ENCODE data around the gene ERN1.

The ERN1 gene

DNA sequence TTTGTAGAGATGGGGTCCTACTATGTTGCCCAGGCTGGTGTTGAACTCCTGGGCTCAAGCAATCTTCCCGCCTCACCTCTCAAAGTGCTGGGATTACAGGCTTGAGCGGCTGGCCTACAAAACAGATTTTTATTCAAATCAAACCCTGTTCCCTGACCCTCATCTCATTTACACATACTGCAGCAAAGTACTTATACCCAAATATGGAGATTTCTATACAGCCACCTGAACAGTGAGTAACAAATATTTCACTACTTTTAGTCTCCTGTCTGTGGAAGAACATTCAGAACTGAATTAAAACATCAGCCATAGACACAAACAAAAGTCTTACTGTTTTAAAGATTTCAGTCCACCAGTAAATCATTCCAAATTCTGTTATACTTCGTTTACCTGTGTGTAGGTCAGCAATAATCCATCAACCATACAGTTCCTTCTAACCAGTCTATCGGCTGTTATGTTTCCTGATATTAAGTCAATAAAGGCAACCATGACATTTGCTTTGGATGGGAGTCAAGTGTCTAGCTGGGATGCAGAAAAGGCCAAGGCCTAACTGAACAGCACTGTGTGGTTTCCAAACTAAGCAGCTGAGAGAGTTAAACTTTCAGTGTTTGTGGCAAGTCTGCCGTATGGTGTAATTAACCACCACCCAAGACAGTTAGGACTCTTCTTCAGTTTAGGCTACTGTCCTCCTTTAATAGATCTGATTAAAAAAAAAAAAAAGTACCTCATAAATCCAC is 22.3 kb downstream of the ERN1 start:
- peak; percentile 60 for FAIRE-seq

GRCh38 chr17:64106918-64107317 is 23.0 kb downstream of the ERN1 start:
- no peak for FAIRE-seq

GRCh38 chr17:64103391-64104364 is 26.3 kb downstream of the ERN1 start:
- FAIRE-seq: no peak

GRCh38 chr17:64102627-64103390 is 27.1 kb downstream of the ERN1 start:
- FAIRE-seq: no peak

DNA sequence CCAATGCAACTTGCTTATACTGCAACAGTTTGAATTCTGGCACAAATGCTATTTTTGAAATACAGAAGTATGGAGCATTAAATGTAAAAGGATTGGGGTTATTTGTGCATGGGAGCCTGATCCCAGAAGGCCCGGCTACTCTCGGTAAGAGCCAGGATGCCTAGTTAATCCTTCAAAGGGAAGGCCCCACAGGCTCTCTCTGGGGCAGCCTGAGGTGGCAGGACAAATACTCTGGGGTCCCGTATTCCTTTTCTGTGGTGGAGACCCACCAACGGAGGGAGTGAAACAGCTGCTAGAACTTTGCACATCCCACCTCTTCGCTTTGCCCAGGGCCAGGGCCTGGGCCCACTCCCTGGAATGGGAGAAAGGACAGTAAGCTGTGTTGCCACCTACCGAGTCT is 30.4 kb downstream of the ERN1 start:
- no peak for FAIRE-seq

- no peak for FAIRE-seq
Measured at GRCh38 chr17:64097196-64097936, 32.6 kb downstream of the ERN1 start.

DNA sequence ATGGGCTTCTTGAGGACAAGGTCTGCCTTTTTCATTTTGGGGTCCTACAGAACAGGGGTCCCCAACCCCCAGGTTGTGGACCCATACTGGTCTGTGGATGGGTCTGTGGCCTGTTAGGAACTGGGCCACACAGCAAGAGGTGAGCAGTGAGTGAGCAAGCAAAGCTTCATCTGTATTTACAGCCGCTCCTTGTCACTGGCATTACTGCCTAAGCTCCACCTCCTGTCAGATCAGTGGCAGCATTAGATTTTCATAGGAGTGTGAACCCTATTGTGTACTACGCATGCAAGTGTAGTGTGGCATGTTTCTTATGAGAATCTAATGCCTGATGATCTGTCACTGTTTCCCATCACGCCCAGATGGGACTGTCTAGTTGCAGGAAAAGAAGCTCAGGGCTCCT is 33.9 kb downstream of the ERN1 start:
- no peak for FAIRE-seq

GRCh38 chr17:64095144-64095882 is 34.6 kb downstream of the ERN1 start:
- peak; percentile 89 for FAIRE-seq

GRCh38 chr17:64094412-64094811 is 35.5 kb downstream of the ERN1 start:
- FAIRE-seq: no peak

DNA sequence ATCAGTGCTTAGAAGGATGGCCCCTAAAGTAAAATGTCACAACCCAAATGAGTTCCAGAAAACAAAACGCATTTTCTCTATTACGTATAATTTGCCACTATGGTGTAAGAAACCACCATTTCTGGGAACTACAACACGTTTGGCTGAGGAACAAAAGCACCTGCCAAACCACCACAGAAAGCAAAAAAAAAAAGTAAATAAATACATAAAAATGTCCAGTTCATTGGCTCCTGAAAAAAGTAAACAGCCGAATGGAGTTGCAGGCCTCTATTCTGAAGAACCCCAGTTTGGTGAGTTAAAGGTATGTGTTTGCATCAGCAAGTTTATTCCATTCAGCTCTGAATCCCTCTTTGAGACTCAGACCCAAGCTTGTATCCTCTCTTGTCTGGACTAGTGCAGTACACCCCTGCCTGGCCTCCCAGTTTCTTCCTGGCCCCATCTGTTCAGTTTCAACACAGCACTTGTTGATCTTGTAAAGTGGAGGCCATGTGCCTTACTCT is 36.9 kb downstream of the ERN1 start:
- no peak for FAIRE-seq

GRCh38 chr17:64092113-64092512 is 37.8 kb downstream of the ERN1 start:
- FAIRE-seq: no peak

- FAIRE-seq: no peak
Measured at GRCh38 chr17:64091571-64091970, 38.4 kb downstream of the ERN1 start.

GRCh38 chr17:64091116-64091515 is 38.8 kb downstream of the ERN1 start:
- FAIRE-seq: no peak

- FAIRE-seq: no peak
Measured at GRCh38 chr17:64090144-64090543, 39.8 kb downstream of the ERN1 start.

DNA sequence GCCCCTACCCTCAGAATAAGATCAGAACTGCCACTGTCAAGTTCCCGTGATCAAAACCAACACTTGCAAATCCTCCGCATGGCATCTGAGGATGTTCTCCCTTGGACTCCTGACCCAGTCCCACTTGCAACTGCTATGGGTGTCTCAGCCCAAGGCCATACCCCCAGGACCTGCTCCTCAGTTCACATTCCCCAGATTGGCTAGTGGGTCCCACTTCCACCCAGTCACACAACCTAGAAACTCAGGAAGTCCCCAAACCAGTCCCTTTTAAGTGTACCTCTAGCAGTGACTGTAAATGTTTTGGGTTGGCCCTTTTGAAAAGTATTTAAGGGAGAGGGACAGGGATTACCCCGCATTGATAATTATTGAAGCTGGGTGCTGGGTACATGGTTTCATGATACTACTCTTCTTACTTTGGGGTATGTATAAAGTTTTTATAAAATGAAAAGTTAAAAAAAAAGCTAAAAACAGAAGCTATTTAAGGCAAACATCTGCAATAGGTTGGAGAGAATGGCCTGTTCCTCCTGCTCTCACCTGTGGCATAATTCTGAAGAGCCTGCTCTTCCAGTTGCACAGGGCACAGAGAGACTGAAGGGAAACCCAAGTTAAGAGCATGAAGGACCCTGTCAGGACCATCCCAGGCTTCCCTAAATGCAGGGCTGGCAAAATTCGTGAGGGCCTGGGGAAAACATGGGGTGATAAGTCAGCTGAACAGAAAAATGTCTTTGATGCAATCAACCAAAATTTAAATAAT is 42.5 kb downstream of the ERN1 start:
- no peak for FAIRE-seq

DNA sequence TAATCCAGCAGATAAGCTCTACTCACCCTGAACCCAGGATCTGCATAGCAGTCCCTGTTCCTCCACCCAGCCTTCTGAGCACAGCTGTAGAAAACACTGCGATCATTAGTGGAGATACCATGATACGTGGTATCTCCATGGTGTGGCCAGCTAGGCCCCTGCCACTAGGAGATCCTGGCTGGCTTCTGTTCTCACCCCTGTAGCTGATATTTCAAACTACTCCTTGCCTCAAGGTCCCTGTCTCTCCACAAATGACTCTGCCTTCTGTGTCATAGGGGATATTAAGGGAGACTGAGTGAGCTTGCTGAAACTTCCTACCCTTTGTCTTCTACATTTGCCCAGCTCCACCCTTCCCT is 44.3 kb downstream of the ERN1 start:
- FAIRE-seq: no peak

- no peak for FAIRE-seq
Measured at GRCh38 chr17:64084940-64085649, 44.8 kb downstream of the ERN1 start.

DNA sequence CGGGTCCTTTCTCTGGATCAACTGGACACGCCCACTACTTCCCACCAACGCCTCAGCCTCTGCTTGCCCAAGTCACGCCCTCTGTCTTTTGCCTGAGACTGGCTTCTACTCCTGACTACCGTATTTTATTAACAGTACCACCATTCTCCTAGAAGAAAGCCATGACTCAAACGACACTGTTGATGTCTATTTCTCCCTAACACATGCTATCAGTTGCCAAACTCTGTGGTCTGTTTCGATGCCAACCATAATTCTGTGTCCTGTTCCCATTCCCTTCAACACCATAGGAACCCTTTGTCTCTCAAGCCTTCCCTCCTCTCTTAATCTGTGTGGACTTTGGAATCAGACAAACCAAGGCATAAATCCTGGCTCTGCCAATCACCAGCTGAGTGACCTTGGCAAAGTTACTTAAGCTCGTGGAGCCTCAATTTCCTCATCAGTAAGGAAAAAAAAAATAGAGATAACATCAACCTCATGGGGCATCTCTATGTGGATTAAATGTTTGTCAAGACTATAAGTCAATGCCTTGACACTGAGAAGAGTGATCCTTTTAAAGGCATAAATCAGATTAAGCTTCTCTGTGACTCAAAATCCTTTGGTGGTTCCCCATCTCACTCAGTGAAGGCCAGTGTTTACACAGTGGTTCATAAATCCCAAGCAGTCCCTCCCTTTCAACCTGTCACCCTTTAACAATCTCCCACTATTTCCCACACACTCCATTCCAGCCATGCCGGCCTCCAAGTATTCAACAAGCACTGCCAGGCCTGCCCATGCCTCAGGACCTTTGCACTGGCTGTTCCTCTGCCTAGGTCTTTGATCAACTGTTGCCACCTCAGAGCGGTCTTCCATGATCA is 45.6 kb downstream of the ERN1 start:
- FAIRE-seq: no peak

GRCh38 chr17:64083563-64084085 is 46.3 kb downstream of the ERN1 start:
- FAIRE-seq: no peak

Measured in islet of Langerhans (tissue), 1 donor.